NB4 (cell line): ENCODE results near the gene EME1.

ENCODE experiments used
- POLR2A ChIP-seq: IDR thresholded peaks from 2 replicates; pipeline ENCODE4 v1.6.1; 2011; ENCODE audit warnings: mild to moderate bottlenecking; ENCODE audit not compliant: insufficient read length; ENCODE audit errors: extremely low read depth
- TF ChIP-seq, protein P1 (sequence below): IDR thresholded peaks from one replicate; pipeline ENCODE4 v1.5.1; 2012; ENCODE audit warnings: low read depth, low read length

- no peak for TF ChIP-seq POLR2A
- TF ChIP-seq, protein P1, sequence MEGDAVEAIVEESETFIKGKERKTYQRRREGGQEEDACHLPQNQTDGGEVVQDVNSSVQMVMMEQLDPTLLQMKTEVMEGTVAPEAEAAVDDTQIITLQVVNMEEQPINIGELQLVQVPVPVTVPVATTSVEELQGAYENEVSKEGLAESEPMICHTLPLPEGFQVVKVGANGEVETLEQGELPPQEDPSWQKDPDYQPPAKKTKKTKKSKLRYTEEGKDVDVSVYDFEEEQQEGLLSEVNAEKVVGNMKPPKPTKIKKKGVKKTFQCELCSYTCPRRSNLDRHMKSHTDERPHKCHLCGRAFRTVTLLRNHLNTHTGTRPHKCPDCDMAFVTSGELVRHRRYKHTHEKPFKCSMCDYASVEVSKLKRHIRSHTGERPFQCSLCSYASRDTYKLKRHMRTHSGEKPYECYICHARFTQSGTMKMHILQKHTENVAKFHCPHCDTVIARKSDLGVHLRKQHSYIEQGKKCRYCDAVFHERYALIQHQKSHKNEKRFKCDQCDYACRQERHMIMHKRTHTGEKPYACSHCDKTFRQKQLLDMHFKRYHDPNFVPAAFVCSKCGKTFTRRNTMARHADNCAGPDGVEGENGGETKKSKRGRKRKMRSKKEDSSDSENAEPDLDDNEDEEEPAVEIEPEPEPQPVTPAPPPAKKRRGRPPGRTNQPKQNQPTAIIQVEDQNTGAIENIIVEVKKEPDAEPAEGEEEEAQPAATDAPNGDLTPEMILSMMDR, result no peak
These were observed 12.4 kb upstream of the EME1 start for GRCh38 chr17:50360486-50361115.
